Hypothalamus (tissue), 51 donors: ENCODE data around the gene KRIT1.

Experiments
- DNase-seq, 51 donors: peaks; one replicate each; lab custom pipeline; 2025; lab: John Stamatoyannopoulos, UW

Gene KRIT1

DNA sequence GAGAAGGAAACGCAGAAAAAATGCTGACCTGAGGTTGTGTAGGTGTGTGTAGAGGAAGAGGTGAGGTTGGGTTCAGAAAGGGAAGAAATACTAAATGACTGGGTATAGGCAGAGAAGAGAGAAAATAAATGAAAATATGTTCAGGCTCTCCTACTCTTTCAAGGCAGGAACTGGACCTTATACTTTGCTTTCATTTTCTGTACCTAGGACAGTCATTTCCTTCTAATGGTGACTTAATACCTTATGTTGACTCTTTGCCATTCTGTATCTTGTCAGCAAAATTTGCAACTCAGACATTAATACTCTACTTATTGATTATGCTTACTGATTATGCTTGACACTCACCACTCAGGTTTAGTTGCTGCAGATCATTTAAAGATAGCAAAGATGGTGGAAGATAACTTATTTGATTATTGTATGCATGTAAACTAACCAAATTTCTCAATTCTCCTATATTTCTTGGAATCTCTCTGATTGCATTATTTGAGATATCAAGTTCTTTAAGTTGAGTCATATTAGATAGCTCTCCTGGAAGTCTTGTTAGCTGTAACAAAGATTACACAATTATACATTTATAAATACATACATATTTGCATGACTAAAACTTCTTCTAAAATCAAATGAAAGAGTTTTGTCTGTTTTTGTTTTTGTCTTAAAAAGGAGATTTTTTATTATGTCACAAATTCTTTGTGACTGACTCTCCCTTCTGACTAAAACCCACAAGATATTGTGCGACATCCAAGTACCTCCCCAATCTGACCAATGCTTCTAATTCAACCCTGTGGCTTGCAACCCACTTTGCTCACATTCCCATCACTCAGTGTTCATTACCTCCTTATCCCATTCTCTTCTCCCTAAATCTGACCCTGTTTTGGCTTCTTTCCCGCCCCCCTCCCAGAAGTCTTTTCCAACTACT lies 86.8 kb downstream of the KRIT1 start:
- DNase-seq: no peak

GRCh38 chr7:92156990-92157389 lies 88.7 kb downstream of the KRIT1 start:
- no peak for DNase-seq

- no peak for DNase-seq
Measured at GRCh38 chr7:92155108-92155739, 90.5 kb downstream of the KRIT1 start.

DNA sequence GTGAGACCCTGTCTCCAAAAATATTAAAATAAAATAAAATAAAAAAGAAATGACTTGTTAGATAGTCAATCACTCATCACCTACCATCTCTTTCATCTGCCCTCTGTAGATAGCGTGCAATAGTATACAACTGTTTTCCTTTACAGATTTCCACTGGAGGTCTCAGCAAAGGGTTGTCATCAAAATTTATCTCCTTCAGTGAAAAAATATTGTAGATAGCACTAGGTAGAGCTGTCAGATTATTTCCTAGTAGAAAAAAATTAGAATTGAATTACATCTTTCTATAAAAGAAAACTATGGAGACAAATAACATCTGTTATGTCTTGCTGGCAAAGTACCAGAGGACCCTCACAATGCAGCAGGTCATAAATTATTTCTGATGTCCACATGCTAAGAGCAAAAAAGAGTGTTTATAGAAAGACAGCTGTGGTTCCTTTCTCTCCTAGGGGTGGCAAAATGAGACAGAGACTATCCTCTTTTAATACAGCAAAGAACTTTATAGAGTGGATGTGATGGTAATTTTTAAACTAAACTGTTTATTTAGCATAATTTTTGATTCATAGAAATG lies 95.2 kb downstream of the KRIT1 start:
- no peak for DNase-seq

DNA sequence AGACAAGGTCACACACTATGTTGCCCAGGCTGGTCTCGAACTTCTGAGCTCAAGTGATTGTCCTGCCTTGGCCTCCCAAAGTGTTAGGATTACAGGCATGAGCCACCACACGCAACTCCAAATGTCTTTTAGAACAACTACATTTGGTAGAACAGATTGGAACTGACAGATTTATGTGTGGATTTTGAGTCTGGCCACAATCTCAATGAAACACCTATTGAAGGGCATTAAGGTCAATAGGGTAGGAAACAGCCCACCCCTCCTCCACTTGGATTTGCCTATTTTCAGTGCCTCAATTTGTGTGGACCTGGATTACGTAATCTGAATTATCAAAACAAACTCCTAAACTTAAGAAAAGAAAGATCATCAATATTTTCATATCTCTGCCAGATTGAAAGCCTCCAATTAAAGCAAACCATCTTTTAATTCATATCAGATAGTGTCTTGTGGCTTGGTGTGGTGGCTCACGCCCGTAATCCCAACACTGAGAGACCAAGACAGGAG lies 95.9 kb downstream of the KRIT1 start:
- no peak for DNase-seq
